HT1080 (cell line): ENCODE measurements around the gene PCDHA1. TPM values are rescaled to one million over a fixed set of nuclear protein-coding genes. Genes with fewer than 3 reads are reported as not detected.
"Not testable (repeated sequence)": the region's sequence is repeated elsewhere in the genome, so short reads cannot be mapped to it uniquely, and the experiment has no call there.

Source experiments
- DNase-seq: peaks from one replicate; pipeline ENCODE4 v3.0.0-alpha.2; 2015; ENCODE audit warnings: low read depth
- polyA plus RNA-seq, 2 experiments: library from polyadenylated mRNA; depleted of rRNA; stranded (reverse); fragments of >200 nt; gene quantifications; 2 replicates each; pipeline ENCODE4 v1.2.3, GENCODE V29; 2015
- total RNA-seq: library from RNA; depleted of rRNA; stranded (reverse); fragments of >200 nt; shearing (Covaris generic); gene quantifications from 2 replicates; pipeline ENCODE4 v1.2.3, GENCODE V29; 2014; rRNA removed

The PCDHA1 gene
- total RNA-seq, result 0.03 and 0.23 TPM in 2 replicates
- polyA plus RNA-seq (2015; cell fraction: cytosol; rRNA removed), result 0.09 and 0.33 TPM in 2 replicates
- polyA plus RNA-seq (2015; cell fraction: nucleus; rRNA removed), result 0.42 and 0.44 TPM in 2 replicates

- DNase-seq, result no peak
Measured at GRCh38 chr5:140785905-140786686, at the start of gene PCDHA1. Gene PCDHA1 (plus strand): TSS chr5:140786140.

GRCh38 chr5:140737486-140737885 lies 48.5 kb upstream of the PCDHA1 start:
- DNase-seq, result no peak

- no peak for DNase-seq
Measured at GRCh38 chr5:140741967-140742366, 44.0 kb upstream of the PCDHA1 start.

GRCh38 chr5:140753561-140753960 lies 32.4 kb upstream of the PCDHA1 start:
- DNase-seq, result no peak

GRCh38 chr5:140764177-140764973 lies 21.6 kb upstream of the PCDHA1 start:
- no peak for DNase-seq

GRCh38 chr5:140767444-140767843 lies 18.5 kb upstream of the PCDHA1 start:
- no peak for DNase-seq

GRCh38 chr5:140780512-140780911 lies 5.4 kb upstream of the PCDHA1 start:
- no peak for DNase-seq

- not testable (repeated sequence) for DNase-seq
Measured at GRCh38 chr5:140787422-140787821, 1.5 kb downstream of the PCDHA1 start.

- DNase-seq, result not testable (repeated sequence)
Measured at GRCh38 chr5:140787849-140788504, 2.0 kb downstream of the PCDHA1 start.

GRCh38 chr5:140791089-140791488 lies 5.1 kb downstream of the PCDHA1 start:
- no peak for DNase-seq

GRCh38 chr5:140794595-140795258 lies 8.8 kb downstream of the PCDHA1 start, which contains the start of gene PCDHA2:
Gene PCDHA2 (plus strand): TSS chr5:140794852.
- DNase-seq, result no peak

GRCh38 chr5:140795259-140795641 lies 9.3 kb downstream of the PCDHA1 start:
- peak; percentile 11 for DNase-seq

GRCh38 chr5:140796072-140796717 lies 10.3 kb downstream of the PCDHA1 start:
- not testable (repeated sequence) for DNase-seq

- DNase-seq, result no peak
Measured at GRCh38 chr5:140796718-140797095, 10.8 kb downstream of the PCDHA1 start.

- no peak for DNase-seq
Measured at GRCh38 chr5:140800816-140801493, 15.0 kb downstream of the PCDHA1 start, which contains the start of gene PCDHA3. Gene PCDHA3 (plus strand): TSS chr5:140801057.

- DNase-seq, result no peak
Measured at GRCh38 chr5:140801494-140801841, 15.5 kb downstream of the PCDHA1 start.

- DNase-seq, result not testable (repeated sequence)
Measured at GRCh38 chr5:140802381-140802780, 16.4 kb downstream of the PCDHA1 start.

GRCh38 chr5:140802781-140803271 lies 16.9 kb downstream of the PCDHA1 start:
- no peak for DNase-seq

- peak; percentile 18 for DNase-seq
Measured at GRCh38 chr5:140806834-140807775, 21.2 kb downstream of the PCDHA1 start, which contains the start of gene PCDHA4. Gene PCDHA4 (plus strand): TSS chr5:140807068.
